LNCaP clone FGC (cell line): Measurements from ENCODE around the gene KCNIP3.

Experiments
- DNase-seq: peaks from one replicate; pipeline ENCODE4 v3.0.0-alpha.2; 2011; ENCODE audit warnings: low read depth
- H3K4me3 ChIP-seq: 2 replicates; pipeline ENCODE4 v1.5.1; 2011; ENCODE audit warnings: mild to moderate bottlenecking, low read depth, low read length, control low read depth
- TF ChIP-seq, protein P1 (sequence below): IDR thresholded peaks from 2 replicates; pipeline ENCODE4 v1.5.1; 2012; ENCODE audit warnings: mild to moderate bottlenecking; ENCODE audit not compliant: control insufficient read depth, insufficient read depth; ENCODE audit errors: extremely low read depth

Gene KCNIP3

DNA sequence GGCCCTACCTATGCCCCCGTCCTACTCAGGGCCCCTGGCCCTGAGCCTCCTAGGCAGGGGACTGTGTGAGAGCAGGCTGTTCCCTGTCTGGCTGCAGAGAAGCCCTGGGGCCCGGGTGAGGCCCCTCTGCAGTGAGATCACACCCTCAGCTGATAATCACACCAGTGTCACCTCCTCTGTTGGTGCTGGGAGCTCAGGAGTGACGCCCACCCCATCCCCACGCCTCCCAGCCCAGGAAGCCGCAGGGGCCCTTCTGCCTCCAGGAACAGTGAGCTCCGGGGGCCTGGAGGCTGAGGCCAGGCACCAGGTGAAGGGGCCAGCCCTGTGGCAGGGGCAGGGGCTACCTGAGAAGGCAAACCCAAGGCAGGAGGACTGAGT is 20.0 kb downstream of the KCNIP3 start:
- TF ChIP-seq, protein P1, sequence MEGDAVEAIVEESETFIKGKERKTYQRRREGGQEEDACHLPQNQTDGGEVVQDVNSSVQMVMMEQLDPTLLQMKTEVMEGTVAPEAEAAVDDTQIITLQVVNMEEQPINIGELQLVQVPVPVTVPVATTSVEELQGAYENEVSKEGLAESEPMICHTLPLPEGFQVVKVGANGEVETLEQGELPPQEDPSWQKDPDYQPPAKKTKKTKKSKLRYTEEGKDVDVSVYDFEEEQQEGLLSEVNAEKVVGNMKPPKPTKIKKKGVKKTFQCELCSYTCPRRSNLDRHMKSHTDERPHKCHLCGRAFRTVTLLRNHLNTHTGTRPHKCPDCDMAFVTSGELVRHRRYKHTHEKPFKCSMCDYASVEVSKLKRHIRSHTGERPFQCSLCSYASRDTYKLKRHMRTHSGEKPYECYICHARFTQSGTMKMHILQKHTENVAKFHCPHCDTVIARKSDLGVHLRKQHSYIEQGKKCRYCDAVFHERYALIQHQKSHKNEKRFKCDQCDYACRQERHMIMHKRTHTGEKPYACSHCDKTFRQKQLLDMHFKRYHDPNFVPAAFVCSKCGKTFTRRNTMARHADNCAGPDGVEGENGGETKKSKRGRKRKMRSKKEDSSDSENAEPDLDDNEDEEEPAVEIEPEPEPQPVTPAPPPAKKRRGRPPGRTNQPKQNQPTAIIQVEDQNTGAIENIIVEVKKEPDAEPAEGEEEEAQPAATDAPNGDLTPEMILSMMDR = no peak
- H3K4me3 ChIP-seq = no peak overlapping the region
- DNase-seq = no peak

DNA sequence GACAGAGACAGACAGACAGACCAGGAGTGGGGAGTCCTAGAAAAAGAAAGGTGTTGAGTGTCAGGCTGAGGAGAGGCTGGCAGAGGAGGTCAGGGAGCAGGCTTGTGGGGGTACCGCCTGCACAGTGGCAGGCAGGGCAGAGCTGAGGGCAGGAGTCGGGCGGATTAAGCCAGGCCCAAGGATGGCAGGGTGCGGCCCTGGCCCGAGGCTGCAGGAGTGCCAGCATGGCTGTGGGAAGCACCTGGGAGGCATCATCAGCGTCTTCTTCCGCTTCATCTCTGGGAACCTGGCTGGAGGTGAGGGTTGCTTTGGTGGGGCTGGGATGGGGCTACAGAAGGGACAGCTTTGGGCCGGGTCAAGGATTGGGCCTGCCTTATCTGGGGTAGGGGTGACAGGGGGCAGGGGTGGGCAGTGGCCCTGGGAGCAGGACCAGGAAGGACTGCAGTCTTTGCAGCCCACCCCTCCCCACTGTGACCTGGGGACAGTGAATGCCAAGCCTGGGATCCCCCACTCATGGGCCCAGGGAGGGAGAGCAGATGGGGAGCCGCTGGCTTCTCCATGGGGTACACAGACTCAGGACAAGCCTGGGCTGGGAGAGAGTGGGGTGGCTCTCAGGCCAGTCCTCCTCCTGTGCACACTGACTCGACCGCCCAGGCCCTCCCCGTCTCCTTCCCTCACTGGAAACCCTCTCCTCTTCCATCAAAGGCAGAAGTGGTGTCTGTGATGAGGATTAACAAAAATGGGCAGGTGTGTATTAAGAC is 20.7 kb downstream of the KCNIP3 start:
- H3K4me3 ChIP-seq = no peak overlapping the region

DNA sequence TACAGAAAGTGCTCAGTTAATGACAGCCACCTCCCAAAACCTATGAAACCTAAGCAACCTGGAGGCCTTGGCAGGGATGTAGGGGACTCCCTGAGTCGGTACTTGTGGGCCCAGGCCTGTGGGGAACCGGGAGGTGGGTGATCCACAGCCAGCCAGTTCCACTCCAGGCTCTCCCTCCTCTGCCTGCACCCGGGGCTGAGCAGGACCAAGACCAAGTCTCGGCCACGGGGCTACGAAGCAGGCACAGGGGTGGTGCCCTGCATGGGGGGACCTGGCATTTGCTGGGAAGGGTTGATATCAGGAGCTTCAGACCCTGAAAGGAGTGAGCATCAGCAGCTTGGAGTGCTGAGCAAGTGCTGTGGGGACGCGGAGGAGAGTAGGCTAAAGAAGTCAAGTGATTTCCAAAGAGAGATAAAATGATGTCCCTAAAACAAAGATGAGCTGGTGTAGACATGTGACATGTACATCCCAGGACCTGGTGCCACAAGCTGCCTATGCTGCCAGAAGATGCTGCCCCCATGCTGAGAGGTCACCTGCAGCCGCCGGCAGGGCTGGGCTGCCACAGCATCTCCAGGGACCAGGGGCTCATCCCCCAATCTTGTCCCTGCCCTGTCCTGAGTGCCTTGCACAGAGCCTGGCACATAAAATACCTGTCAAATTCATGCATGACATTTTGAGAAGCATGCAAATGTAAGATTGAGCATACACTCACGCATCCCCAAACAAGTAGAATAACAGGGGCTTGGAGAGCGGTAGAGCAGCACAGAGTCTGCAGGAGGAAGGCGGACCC is 21.5 kb downstream of the KCNIP3 start:
- H3K4me3 ChIP-seq = no peak overlapping the region
- DNase-seq = no peak
- TF ChIP-seq, protein P1 = no peak

More for the DNA sequence above, 20.7 kb downstream of the KCNIP3 start:
- DNase-seq = no peak
- TF ChIP-seq, protein P1 = no peak

DNA sequence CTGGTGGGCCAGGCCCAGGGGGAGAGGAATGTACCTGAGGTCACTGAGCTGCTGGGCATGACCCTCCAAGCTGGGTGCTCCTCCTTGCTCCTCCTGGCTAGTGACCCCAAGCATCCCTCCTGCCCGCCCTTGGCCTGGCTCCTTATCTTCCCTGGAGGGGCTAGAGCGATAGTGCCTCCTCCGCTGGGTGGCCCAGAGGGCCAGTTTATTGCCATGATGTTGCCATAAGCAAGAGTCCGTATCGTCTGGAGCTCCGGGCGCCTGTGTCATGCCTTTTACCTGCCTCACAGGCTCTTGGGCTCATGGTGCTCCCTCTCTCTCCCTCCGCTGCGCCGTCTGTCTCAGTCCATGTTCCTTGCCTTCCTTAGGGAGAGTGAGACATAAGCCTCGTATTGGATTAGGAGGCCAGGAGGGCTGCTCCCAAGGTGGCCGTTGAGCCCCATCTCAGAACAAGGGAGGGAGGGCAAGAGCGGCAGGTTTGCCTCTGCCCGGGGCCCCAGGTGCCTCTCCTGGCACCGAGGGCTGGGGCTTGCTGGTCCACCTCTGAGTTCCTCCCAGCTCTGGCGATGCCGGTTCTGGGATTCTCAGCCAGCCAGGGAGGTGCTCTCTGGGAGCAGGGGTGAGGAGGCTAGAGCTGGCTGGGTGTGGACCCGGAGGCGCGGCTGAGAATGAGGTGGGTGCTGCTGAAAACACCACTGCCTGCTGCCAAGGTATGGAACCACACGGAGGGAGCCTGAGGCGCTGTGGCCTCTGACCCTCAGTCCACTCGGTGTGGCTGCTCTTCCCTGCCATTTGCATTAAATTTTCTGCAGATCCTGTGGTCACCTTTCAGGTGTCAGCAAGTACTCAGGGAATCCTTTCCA is 22.6 kb downstream of the KCNIP3 start:
- H3K4me3 ChIP-seq = no peak overlapping the region
- TF ChIP-seq, protein P1 = no peak
- no peak for DNase-seq

DNA sequence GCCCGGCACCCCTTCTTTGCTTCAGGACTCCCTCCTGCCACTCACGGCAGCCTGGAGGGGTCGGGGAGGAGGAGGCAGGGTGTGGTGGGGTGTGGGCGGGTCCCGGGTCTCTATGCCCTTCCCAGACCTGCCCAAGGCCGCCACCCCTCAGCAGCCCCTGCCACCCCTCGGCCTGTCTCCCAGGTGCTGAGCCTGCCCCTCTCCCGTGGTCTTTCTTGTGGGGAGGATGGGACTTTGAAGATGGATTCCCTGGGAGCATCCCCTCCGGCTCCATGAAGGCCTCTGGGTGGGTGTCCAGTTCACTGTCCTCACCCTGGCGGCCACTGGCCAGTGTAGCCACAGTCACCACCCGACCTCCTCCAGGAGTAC is 23.2 kb downstream of the KCNIP3 start:
- H3K4me3 ChIP-seq = no peak overlapping the region
- no peak for DNase-seq
- TF ChIP-seq, protein P1 = no peak

DNA sequence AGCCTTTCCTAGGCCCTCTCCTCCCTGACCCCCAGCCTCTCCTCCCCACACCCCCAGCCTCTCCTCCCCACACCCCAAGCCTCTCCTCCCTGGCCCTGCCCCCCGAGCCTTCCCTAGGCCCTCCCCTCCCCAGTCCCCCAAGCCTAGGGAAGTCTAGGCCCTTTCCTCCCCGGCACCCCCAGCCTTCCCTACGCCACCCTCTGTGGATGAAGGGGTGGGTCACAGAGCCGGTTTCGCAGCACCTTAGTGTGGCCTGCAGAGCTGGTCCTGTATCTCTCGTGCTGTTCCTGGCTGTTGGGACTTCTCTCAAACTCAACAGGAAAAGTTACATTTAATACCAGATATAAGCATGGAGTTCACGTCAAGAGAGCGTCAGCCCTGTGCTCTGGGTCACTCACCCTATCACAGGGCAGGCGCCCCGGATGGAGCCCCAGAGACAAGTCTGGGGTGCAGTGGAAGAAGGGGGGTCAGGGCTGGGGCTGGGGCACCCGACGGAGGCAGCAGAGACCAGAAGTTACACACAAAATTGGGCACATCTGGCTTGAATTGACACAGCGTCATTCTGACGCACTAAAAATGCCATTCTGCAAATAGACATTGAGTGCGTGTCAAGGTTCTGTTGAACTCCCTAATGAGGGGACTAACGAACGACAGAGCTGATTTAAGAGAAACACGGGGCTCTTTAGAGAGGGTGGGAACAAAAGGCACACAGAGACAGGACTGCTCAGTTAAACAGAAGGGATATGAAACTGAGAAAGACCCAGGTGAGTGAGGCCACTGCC is 24.0 kb downstream of the KCNIP3 start:
- H3K4me3 ChIP-seq = no peak overlapping the region
- TF ChIP-seq, protein P1 = no peak
- DNase-seq = no peak
